ENCODE results near the gene MUCL3.

GRCh38 chr6:30891816-30892538, 48.8 kb upstream of the MUCL3 start:
- TF ChIP-seq USF1 (IDR thresholded peaks at IDR 0.05) (no peak), RAD21 (IDR thresholded peaks at IDR 0.05; ENCODE audit: low read depth) (no peak), EP300 (IDR thresholded peaks at IDR 0.05; ENCODE audit: borderline replicate concordance) (no peak), CEBPB (IDR thresholded peaks at IDR 0.05) (no peak), TAF1 (IDR thresholded peaks at IDR 0.05; ENCODE audit: low read depth) (no peak)

Measured in Ishikawa (cell line).